NK-92 (cell line): ENCODE data around the gene GRHL1.

Source experiments
- DNase-seq: peaks from one replicate; lab custom pipeline; 2025; ENCODE audit not compliant: unreplicated experiment; lab: John Stamatoyannopoulos, UW

Gene GRHL1

DNA sequence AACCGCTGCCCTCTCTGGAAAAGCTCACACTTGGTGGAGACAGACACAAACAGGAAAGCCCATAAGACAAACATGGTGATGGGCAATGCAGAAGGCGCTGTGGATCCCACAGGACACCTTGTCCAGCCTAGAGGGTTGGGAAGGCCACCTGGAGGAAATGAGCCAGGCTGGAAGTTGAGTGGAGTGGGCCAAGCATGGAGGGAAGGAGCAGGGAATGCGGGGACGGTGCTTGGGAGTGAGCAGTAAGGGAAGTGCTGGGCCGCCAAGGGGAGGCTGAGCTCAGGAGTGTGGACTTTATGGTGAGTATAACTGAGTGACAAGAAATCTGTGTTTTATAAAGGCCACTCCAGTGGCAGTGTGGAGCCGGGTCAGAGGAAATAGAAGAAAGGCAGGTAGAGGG, 2.8 kb upstream of the GRHL1 start:
- DNase-seq = no peak

DNA sequence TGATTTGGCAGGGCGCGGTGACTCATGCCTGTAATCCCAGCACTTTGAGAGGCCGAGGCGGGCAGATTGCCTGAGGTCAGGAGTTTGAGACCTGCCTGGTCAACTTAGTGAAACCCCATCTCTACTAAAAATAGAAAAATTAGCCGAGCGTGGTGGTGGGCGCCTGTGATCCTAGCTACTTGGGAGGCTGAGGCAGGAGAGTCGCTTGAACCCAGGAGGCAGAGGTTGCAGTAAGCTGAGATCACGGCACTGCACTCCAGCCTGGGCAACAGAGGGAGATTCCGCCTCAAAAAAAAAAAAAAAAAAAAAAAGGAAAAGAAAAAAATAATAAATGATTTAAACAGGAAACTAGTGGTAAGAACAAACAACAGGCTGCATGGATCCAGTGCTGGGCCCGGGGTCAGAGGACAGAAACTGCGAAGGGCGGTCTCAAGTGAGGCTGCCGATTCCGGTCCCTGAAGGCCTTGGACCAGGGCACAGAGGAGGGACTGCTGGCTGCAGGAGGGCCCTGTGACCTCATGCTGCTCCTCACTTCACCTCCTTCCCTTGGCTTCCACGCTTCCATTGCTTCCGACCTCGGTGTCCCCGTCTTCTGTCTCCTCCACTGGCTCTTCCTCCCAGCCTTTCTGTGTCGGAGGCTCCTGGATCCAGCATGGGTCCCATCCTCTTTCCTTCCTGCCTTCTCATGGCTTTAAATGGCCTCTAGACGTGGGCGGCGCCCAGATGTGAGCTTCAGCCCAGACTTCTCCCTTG, 2.1 kb upstream of the GRHL1 start:
- DNase-seq = no peak

DNA sequence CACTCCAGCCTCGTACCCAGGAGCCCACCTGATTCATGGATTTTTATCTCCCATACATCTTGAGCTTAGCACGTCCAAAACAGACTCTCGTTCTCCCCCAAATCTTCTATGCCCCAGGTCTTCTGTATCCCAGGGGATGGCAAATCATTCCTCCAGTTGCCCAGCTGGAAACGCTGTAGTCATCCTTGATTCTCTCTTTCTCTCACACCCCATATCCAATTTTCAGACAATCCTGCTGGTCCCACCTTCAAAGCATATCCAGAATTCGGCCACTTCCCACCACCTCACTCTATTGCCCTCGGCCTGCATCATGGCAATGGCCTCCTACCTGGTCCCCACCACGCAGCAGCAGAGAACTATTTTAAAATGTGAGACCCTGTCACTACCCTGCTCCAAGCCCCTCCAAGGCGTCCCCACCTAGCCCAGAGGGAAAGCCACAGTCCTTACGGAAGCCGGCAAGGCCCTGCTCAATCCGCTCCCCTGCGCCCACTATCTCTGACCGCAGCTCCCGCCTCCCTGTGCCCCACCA, 1.4 kb upstream of the GRHL1 start:
- no peak for DNase-seq

DNA sequence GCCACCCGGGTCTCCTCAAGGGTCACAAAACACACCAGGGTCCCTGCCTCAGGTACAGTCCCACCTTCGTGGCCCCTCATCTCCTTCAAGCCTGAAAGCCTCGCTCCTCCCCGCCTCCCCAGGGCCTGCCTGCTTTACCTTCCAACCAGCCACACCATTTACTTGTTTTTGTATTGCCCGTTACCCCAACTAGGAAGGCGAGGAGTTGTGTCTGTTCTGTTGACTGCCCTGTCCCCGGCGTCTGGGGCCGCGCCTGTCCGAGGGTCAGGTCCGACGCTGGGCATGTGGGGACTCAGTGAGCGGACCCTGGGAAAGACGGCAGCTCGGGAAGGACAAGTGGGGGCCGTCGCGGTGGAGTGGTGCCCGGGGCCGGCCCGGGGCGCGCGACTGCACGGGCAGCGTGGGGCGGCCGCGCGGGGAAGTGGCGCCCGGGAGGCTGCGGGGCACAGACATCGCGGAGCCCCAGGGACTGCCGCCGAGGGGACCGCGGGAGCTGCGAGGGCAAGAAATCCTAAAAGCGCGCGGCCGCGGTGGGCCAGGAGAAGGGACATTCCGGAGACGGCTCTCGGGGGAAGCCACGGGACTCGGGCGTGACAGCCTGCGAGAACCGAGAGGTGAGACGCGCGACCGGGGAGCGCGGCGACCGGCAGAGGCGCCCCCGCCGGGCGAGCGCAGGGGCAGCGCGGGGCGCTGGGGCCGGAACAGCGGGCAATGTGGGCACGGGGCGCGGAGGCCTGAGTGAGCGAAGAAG, 797 bp upstream of the GRHL1 start:
- no peak for DNase-seq

DNA sequence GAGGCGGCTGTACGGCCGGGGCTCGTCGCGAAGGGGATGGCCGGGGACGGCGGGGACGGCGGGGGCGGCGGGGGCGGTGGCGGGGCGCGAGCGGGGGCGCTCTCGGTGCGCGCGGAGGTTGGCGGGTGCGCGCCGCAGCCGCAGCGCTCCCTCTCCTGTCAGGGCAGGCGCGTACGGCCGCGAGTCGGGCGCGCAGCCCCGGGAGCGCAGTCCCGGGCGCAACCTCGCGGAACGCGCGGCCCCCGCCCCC, 296 bp upstream of the GRHL1 start:
- DNase-seq = no peak

DNA sequence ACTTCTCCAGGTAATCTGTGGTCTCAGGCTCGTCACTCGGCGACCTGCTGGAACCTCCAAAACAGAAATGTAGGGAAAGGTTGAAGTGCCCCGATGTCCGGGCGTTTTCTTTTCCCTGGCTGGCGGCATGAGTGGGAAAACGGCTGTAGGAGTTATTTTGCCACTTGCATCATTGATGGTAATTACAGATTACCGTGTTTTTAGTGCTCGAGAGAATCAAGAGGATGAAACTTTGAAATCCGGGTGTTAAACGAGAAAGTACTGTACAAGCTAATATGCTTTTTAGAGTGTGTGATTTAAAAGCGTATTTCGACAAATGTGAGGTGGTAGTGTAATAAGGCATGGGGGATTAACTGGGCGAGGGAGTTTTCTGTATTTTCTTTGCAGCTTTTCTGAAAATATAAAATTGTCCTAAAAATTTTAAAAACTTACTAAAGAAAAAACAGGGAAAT, 819 bp downstream of the GRHL1 start:
- no peak for DNase-seq

DNA sequence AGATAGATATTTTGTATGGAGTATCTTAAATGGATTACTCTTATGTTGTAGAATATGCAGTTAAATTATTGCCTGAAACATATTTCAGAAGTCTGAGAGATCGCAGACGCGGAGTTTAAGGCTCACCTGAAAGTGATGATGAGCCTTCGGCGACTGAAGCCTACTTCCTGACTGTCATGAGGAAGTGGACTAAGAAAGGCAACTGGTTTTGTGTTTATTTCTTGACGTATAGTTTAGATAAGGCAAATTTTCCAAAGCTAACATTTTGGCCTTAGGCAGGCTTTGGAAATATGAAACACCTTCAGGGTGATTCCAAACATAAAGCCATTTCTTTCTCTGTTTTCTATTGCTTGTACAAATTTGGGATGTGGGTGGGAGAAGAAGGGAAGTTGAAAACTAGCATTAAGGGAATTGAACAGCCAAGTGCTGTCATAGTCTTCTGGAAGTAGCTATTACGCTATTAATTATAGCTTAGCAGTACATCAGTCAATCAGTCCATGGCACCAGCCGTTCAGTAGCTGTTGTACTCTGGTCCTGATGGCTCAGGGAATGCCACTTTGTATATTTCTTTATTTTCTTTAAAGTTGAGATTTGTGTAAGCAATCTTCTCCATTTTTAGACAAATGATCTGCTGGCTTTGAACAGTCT, 1.5 kb downstream of the GRHL1 start:
- DNase-seq = no peak

DNA sequence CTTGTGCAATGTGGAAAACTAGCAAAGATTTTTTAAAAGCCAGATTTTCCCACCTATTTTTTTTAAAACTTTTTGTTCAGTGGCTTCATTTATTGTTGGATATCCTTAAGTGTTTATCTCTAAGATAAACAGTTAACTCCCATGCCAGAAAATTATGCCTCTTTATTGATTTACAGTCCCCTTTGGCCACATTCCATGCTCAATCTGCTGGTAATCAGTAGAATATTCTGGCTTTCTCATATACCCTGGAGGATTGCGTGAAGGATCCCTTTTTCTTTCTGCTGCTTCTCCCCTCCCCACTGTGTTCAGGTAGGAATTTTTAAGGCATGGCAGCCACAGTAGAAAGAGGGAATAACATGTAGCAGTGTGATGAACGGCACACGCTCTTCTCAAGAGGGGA, 2.6 kb downstream of the GRHL1 start:
- DNase-seq = no peak

DNA sequence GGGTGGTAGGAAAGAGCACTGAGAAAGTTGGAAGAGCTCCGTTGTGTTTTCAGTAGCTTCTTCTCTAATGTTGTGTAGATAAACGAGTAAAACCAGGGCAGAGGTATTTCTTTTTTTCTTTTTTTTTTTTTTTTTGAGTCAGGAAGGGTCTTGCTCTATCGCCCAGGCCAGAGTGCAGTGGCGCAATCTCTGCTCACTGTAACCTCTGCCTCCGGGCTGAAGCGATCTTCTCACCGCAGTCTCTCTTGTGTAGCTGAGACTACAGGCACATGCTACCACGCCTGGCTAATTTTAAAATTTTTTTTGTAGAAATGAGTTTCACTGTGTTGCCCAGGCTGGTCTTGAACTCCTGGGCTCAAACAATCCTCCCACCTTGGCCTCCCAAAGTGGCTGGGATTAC, 6.6 kb downstream of the GRHL1 start:
- DNase-seq = no peak

DNA sequence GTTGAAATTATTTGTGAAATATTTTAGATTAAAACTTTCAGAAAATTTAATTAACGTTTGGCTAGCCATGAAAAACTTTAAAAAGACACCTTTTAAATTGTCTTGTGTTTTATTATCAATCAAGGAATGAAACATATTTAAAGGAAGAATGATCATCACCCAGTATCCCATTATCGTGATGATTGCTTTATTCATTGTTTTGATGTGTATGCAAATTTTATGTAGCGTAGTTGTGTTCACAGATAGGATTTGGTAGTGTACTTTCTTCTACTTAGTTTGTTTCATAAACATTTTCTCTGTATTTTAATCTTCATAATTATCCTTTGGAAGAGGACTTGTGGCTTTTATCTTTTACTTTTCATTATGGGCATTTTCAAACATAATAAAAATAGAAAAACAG, 7.8 kb downstream of the GRHL1 start:
- no peak for DNase-seq

DNA sequence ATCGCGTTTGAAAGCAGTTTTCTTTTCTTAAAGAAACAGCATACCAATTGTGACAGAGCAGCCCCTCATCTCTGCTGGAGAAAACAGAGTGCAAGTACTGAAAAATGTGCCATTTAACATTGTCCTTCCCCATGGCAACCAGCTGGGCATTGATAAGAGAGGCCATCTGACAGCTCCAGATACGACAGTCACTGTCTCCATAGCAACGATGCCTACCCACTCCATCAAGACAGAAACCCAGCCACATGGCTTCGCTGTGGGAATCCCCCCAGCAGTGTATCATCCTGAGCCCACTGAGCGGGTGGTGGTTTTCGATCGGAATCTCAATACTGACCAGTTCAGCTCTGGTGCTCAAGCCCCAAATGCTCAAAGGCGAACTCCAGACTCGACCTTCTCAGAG, 9.5 kb downstream of the GRHL1 start:
- DNase-seq = no peak

DNA sequence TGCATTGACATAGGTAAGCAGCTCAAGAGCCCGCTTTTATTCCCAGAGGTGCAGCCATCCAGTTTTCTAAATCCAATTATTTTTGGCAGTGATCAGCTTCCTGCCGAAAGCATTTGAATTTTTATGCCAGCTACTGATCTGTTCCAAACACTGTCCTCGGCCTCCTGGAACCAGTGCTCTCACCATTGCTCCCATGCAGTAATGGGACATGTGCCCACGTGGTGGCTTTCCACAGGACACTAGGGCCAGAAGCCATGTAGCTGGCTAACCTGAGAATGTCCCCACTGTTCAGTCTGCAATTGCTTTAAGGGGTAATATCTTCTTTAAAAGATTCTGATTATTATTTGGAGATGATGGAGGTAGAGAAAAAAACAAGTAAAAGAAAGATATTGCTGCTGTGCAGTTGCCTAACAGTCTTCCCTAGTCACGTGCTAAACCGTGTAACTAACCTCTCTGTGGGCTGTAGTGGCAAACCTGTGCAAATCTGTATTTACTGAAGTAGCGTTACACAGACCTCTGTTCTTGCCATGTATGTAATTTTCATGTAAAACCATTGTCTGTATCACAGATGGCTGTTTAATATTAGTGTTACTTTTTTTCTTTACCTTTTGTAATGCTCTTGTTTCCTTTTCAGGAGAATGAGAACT, 13.0 kb downstream of the GRHL1 start:
- no peak for DNase-seq

DNA sequence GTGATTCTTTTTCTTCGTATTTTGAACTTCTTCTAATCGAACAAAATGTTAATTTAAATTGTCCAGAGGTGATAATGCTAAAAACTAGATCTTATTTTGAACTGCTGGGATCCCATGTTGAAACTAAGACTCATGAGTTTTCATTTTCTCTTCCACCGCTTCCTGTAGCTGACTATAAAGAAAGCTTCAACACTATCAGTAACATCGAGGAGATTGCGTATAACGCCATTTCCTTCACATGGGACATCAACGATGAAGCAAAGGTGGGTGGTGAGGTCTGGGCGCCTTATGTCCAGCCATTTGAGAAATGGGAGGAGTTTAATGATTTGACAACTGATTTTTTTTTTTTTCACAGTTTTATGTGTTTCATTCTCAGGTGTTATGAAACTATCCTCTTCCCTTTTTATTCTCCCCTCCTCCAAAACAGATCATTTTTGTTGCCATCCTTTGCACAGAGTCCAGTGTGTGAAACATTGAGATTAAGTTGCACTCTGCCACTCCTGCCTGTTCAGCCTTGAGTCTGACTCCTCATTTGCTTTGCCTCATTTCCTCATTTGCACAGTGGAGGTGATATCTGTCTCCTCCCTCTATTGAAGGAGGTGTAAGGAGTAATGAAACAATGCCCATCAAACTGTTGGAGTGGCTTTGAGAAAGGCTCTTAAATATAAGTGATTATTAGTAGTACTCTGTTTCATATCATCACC, 13.8 kb downstream of the GRHL1 start:
- DNase-seq = no peak

DNA sequence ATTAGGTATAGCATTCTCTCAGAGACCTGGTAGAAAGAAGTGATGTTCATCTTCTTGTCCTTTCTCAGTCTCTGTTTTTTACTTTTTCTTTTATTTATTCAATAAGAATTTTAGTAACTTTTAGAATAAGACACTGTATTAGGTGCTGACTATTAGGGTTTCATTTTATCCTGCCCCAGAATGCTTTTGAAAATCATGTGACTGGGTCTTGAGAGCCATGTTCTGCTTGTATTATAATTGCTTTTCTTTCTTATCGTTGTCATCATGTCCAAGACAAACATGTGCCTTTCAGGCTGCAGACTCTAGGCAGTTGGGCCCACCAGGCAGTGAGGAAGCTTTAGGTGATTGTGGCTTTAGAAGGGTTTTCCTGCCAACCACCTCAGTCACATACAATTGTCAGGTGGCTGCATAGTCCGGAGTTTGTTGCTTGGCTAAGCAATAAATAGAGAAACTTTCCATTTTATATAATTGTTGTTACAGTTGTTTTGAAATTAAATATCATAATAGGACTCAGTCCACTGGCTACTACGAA, 15.1 kb downstream of the GRHL1 start:
- no peak for DNase-seq

DNA sequence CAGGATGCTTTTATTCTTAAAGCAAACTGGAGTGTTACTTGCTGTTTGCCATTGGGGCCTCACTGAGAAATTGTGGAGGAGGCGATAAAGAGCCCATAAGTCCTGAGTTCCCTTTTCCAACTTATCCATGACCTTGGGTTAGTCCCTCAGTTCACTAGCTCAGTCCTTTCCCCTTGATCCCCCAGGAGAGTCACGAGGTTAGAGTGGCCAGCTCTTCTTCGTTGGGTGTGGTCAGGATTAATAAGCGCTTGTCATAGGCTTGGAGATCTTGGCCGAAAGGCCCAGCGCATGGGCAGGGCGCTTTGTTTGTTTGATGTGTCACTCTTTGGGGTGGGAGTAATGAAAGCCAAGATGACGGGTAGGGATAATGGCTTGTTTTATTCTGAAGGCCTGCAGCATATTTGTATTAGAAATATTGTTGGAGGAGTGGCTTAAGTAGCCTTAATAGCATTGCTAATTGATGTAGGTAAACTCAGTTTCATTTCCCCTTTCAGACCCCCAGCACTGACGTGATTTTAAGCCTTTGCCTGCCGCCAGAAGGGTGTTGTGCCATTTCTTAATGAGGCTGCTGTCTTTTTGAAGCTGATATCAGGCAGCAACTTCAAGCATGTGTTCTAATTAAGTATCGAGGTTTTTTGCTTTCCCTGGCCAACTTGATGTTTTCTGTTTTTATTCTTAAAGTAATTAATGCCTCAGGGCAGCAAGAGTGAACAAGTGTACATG, 15.7 kb downstream of the GRHL1 start:
- DNase-seq = no peak

DNA sequence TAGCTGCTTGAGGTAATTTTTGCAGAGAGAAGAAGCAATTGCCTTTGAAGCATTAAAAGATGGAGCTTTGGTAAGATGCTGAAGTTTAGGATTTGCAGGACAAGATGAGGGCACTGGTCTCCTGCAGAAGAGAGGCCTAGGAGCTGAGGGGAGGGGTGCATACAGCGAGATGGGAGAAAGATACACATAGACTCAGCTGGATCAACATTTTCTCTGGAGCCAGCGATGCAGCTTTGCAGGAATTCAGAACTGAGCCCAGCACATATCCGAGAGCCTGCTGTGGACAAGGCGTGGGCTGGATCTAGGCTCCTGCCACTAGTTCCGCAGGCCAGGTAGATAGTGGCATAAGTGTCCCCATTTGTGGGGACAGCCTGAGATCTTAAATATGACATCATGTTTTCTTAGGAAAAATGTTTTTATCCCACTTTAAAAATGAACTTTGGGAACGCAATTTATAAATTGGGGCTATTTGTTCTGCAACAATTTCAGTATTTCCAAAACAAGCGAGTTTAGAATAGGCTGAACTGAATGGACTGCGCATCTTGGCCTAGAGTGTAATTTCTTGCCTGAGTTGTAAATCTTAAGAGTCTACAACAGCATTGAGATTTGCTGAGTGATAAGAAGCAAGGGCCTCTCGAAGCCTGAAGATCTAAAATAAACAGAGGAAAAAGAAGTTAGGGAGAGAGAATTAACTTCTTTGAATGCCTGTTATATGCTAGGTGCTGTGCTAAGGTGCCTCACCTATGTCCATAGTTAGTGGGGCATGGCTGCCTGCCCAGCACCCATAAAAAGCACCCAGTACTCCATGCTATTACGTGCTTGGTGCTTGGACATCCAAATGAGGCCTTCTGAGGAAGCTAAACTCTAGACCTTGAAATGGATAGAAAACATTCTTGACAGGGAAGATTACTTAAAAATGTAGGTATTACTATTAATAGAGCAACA, 17.3 kb downstream of the GRHL1 start:
- no peak for DNase-seq

DNA sequence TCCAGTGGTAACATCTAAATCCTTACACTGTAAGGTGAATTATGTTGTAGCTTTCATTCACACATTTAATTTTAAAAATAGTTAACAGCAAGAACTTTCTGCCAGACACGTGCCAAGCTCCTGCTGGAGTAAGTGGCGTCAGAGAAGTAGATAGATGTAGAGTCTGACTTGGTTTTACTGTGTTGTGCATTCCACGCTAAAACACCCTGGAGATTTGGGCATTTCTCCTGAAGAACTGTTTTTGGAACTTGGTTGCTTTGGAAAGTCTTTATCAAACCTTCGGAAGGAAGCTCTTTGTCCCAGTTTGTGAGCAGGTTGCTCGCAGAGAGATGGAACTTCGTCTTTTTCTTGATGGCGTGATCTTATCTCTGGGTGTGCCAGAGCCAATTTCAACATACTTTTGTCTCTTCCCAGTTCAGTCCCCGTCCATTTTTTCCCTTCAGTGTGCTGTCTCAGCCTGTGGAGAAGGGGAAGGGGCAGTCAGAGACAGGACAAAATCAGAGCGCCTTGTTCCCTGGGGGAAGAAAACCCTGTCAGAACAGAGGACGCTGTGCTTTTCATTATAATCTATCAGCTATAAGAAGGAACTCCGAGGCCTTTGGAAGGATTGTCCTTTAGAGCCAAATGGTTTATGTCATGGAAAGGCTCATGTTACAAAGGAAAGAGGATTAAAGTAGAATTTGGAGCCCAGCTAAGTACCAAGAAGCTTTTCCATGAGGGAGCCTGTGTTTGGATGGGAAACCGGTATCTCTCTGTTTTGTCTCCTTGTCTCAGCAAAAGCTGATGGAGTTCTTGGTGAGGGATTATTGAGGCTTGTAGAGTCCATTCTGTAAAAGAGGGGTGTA, 18.9 kb downstream of the GRHL1 start:
- no peak for DNase-seq
